Heart right ventricle (tissue), 16 donors: ENCODE data around the gene CMTM1. TPM values are rescaled to one million over a fixed set of nuclear protein-coding genes. Genes with fewer than 3 reads are reported as not detected.

Experiments used
- ATAC-seq, 8 donors: fragments of 200-7000 bp; cut with Tn5 transposase; one replicate each; pipeline ENCODE4 v1.9.1; 2020; ENCODE audit warnings: mild to moderate bottlenecking in 8 of 8, moderate library complexity in 8 of 8, moderate number of reproducible peaks in 1 of 8
- DNase-seq, 2 donors: peaks; one replicate each; pipeline ENCODE4 v3.0.0-alpha.2; 2020
- H3K27ac ChIP-seq, 10 donors: fragments of 200-600 bp; sonication (generic) in 2 of 10; one replicate each; pipeline versions ENCODE4 v1.5.0 to v1.8.0; 2020 to 2022; ENCODE audit warnings: mild to moderate bottlenecking in 3 of 10
- H3K27me3 ChIP-seq, 7 donors: fragments of 200-600 bp; one replicate each; pipeline ENCODE4 v1.8.0; 2021 to 2022; ENCODE audit warnings: mild to moderate bottlenecking in 2 of 7
- H3K36me3 ChIP-seq, 9 donors: fragments of 200-600 bp; sonication (generic) in 1 of 9; one replicate each; pipeline versions ENCODE4 v1.5.0 to v1.8.0; 2020 to 2022; ENCODE audit warnings: mild to moderate bottlenecking in 2 of 9
- H3K4me1 ChIP-seq, 9 donors: fragments of 200-600 bp; sonication (generic) in 1 of 9; one replicate each; pipeline versions ENCODE4 v1.5.0 to v1.8.0; 2020 to 2022; ENCODE audit warnings: mild to moderate bottlenecking in 4 of 9
- H3K4me3 ChIP-seq, 10 donors: fragments of 200-600 bp; sonication (generic) in 2 of 10; one replicate each; pipeline versions ENCODE4 v1.5.0 to v1.8.0; 2020 to 2022; ENCODE audit warnings: mild to moderate bottlenecking in 7 of 10, moderate library complexity in 2 of 10
- H3K9me3 ChIP-seq, 11 donors: fragments of 200-600 bp in 10 of 11; sonication (generic) in 2 of 11; one replicate each; pipeline versions ENCODE4 v1.5.0 to v1.8.0; 2013 to 2022; ENCODE audit warnings: mild to moderate bottlenecking in 2 of 11, control low read depth in 1 of 11, moderate library complexity in 1 of 11
- WGBS, 2 donors: extraction: QIAGEN DNeasy Blood & Tissue Kit; methylation state at CpG; one replicate each; pipeline ENCODE4 v1.1.7; 2013; ENCODE audit warnings: inconsistent platforms in 1 of 2; 5-methylcytosine and 5-hydroxymethylcytosine counted together
- intact Hi-C, 10 donors: fragments of 100-400 bp; cut with DNase I; formaldehyde crosslinking; loops; one replicate each; pipeline versions ENCODE4 v1.11.1 to v1.14.2; 2022
- polyA plus RNA-seq, 2 donors: library from polyadenylated mRNA; stranded (reverse); fragments of 200-250 nt; gene quantifications; one replicate each; pipeline ENCODE4 v1.2.3, GENCODE V29; 2013
- total RNA-seq, 10 donors: library from RNA; stranded (reverse); fragmentation: NEBNext Ultra II Directional in 3 of 10; extraction: Animal tissue kit (Norgen Biotek cat#: 25700) in 3 of 10; gene quantifications; one replicate each; pipeline versions ENCODE4 v1.2.1 to v1.2.4, GENCODE V29; 2021 to 2023
- TF ChIP-seq, protein P1 (sequence below), 9 donors: fragments of 200-600 bp; sonication (generic) in 2 of 9; IDR thresholded peaks; one replicate each; pipeline versions ENCODE4 v1.5.0 to v1.8.0; 2021 to 2022; ENCODE audit warnings: antibody characterized with exemption in 9 of 9, mild to moderate bottlenecking in 5 of 9, moderate library complexity in 1 of 9
- donor health status: Arrhythmogenic right ventricular cardiomyopathy.
- donor health status: ischemic (EF 13 %, LVEDD 7.1; RV severe dilation, severe dysfunction).
- donor health status: healthy with polysubstance abuse.
- donor health status: DM: no; HTN: yes; CAD: no.
- donor health status: DM: no; HTN: no; CAD: no.
- donor health status: ischemic (EF 25% LVEDD 6.9; RV normal size, moderate dysfunction).
- donor health status: ischemic (EF 25% LVEDD 5.7; RV mildly dilated, moderate dysfunction).
- donor health status: healthy.
- donor health status: DM: yes; HTN: yes; CAD: no.
- donor health status: Ischemic cardiomyopathy.
- donor health status: ischemic (EF 35%, LVEDD 5.7; RV mildly dilated, moderate dysfunction).
- donor health status: nonischemic (EF 11% LVEDD 7.7; RV severe dilation, severe dysfunction).
- donor health status: DM: yes; HTN: yes; CAD: no.
- donor health status: PGD.
- donor health status: ischemic (EF 29% LVEDD 5.4; RV normal size, mild dysfunction).
- donor health status: nonischemic (EF 23%, LVEDD 6.1; RV moderate dilation, normal function).

The CMTM1 gene
- total and polyA plus RNA-seq, 12 donors = 0.19 to 2.1 (median 0.95) TPM; not detected in 1

DNA sequence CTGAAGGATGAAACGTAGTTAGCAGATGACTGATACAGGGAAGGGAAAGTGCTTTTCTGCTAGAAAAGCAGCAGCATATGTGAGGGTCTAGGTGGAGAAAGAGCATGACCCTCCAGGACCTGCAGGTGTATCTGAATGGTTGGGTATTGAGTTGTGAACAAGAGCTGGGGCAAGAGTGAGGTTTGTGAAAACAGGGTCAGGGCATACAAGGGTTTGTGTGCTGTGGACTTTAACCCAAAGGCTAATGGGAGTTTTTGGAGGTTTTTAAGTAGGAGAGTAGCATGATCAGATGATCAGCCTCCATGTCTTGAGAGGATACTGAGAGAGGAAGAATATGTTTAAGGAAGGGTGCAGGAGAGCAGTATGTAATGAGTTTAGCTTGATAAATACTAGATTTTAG is 6.1 kb upstream of the CMTM1 start:
- DNase-seq (no peak), ATAC-seq (no peak)
- intact Hi-C loops = no loop called here
- Histone ChIP-seq H3K4me1 (peaks cover 0 to 50% (median 0%) of the 10 kb centered on the region in 9 donors), H3K4me3 (no peak overlapping the region), H3K36me3 (peaks cover 0 to 83% (median 0%) of the 10 kb centered on the region in 9 donors), H3K27ac (no peak overlapping the region), H3K27me3 (no peaks in the 10 kb centered on the region), H3K9me3 (no peaks in the 10 kb centered on the region)
- TF ChIP-seq, protein P1, sequence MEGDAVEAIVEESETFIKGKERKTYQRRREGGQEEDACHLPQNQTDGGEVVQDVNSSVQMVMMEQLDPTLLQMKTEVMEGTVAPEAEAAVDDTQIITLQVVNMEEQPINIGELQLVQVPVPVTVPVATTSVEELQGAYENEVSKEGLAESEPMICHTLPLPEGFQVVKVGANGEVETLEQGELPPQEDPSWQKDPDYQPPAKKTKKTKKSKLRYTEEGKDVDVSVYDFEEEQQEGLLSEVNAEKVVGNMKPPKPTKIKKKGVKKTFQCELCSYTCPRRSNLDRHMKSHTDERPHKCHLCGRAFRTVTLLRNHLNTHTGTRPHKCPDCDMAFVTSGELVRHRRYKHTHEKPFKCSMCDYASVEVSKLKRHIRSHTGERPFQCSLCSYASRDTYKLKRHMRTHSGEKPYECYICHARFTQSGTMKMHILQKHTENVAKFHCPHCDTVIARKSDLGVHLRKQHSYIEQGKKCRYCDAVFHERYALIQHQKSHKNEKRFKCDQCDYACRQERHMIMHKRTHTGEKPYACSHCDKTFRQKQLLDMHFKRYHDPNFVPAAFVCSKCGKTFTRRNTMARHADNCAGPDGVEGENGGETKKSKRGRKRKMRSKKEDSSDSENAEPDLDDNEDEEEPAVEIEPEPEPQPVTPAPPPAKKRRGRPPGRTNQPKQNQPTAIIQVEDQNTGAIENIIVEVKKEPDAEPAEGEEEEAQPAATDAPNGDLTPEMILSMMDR (IDR thresholded peaks at IDR 0.05) = no peak
- WGBS, 2 donors = 86 to 87% methylated on average over 1 of the region's 1 CpG

GRCh38 chr16:66561381-66562080 is 4.7 kb upstream of the CMTM1 start:
- ATAC-seq = no peak
- intact Hi-C loops = no loop called here
- Histone ChIP-seq H3K27ac (peak overlapping the region in 1 of 10 donors; percentile 46), H3K36me3 (peaks cover 0 to 97% (median 0%) of the 10 kb centered on the region in 9 donors), H3K9me3 (no peaks in the 10 kb centered on the region), H3K4me1 (peaks cover 0 to 40% (median 0%) of the 10 kb centered on the region in 9 donors), H3K4me3 (no peak overlapping the region), H3K27me3 (no peaks in the 10 kb centered on the region)
- 97 to 100% methylated on average over 3 of the region's 3 CpGs for WGBS, 2 donors
- no peak for DNase-seq
- TF ChIP-seq, protein P1 (IDR thresholded peaks at IDR 0.05) = no peak

DNA sequence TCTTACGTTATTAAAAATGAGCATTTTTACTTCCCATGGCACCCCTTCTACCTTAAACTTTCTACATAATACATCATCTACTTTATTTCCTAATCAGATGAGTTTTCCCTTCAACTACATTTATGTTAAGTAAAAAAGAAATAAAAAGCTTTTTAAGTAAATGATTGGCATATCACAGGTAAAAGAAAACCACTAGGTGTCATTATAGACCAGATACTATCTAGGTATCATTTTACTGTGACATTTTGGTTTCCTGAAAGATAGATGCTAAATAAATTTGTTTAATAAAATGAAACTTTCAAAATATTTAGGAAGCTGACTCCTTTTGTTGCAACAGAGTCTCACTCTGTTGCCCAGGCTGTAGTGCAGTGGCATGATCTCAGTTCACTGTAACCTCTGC is 3.8 kb upstream of the CMTM1 start:
- peaks cover 0 to 40% (median 0%) of the 10 kb centered on the region in 9 donors for H3K4me1 ChIP-seq
- H3K36me3 ChIP-seq = peaks cover 0 to 99% (median 0%) of the 10 kb centered on the region in 9 donors
- H3K9me3 ChIP-seq = peaks cover 0 to 3% (median 0%) of the 10 kb centered on the region in 11 donors
- no peaks in the 10 kb centered on the region for H3K27me3 ChIP-seq
- no peak for ATAC-seq
- 87 to 89% methylated on average over 1 of the region's 1 CpG for WGBS, 2 donors
- no peak overlapping the region for H3K27ac ChIP-seq
- intact Hi-C loops = no loop called here
- no peak for DNase-seq
- TF ChIP-seq, protein P1 (IDR thresholded peaks at IDR 0.05) = peak in 3 of 9 donors; percentile 10 to 31 (median 17)
- H3K4me3 ChIP-seq = no peak overlapping the region

GRCh38 chr16:66562986-66563385 is 3.3 kb upstream of the CMTM1 start:
- no peaks in the 10 kb centered on the region for H3K27me3 ChIP-seq
- H3K27ac ChIP-seq = no peak overlapping the region
- H3K36me3 ChIP-seq = peaks cover 0 to 99% (median 0%) of the 10 kb centered on the region in 9 donors
- WGBS, 2 donors = 95 to 100% methylated on average over 2 of the region's 2 CpGs
- peaks cover 0 to 4% (median 0%) of the 10 kb centered on the region in 11 donors for H3K9me3 ChIP-seq
- peaks cover 0 to 37% (median 0%) of the 10 kb centered on the region in 9 donors for H3K4me1 ChIP-seq
- ATAC-seq (no peak), DNase-seq (no peak)
- H3K4me3 ChIP-seq = no peak overlapping the region
- intact Hi-C loops = no loop called here
- TF ChIP-seq, protein P1 (IDR thresholded peaks at IDR 0.05) = no peak
